OCI-LY7 (cell line): Measurements from ENCODE around the gene UBE2M. TPM values are rescaled to one million over a fixed set of nuclear protein-coding genes. Genes with fewer than 3 reads are reported as not detected.
A peak's percentile ranks its signal among the peaks of the same experiment; 100 is the strongest.

Source experiments
- BruUV-seq: library from RNA; stranded (reverse); fragments of 400-500 nt; replicated peaks from 2 replicates; lab custom pipeline; 2021; lab: Mats Ljungman, UMichigan
- CTCF ChIA-PET: fragments of 300-600 bp; sonication (Branson Sonifier 250); formaldehyde crosslinking; loops from one replicate; lab custom pipeline; 2022; ENCODE audit warnings: antibody characterized with exemption; ENCODE audit not compliant: unreplicated experiment; lab: Charles Lee
- POLR2A ChIA-PET: fragments of 300-600 bp; sonication (Branson Sonifier 250); formaldehyde crosslinking; loops from one replicate; lab custom pipeline; 2022; ENCODE audit warnings: antibody characterized with exemption; lab: Charles Lee
- DNase-seq: peaks from one replicate; pipeline ENCODE4 v3.0.0-alpha.2; 2015; ENCODE audit warnings: low spot score
- H2AFZ ChIP-seq: fragments of 200-600 bp; sonication (generic), shearing (Covaris generic); 2 replicates; pipeline ENCODE4 v1.6.1; 2014; ENCODE audit warnings: mild to moderate bottlenecking, antibody characterized with exemption, low read length, moderate library complexity
- H3K27ac ChIP-seq: fragments of 200-600 bp; sonication (generic); 2 replicates; pipeline ENCODE4 v1.5.1; 2014; ENCODE audit warnings: mixed run types, low read depth, mild to moderate bottlenecking, moderate library complexity, low read length, inconsistent platforms; ENCODE audit not compliant: poor library complexity, severe bottlenecking
- H3K36me3 ChIP-seq: fragments of 200-600 bp; sonication (generic); 2 replicates; pipeline ENCODE4 v1.6.1; 2014; ENCODE audit warnings: mild to moderate bottlenecking, antibody characterized with exemption, low read length, moderate library complexity, mixed read lengths; ENCODE audit not compliant: insufficient read depth
- H3K4me1 ChIP-seq: fragments of 200-600 bp; sonication (generic); 2 replicates; pipeline ENCODE4 v1.5.1; 2014; ENCODE audit warnings: mild to moderate bottlenecking, low read length; ENCODE audit not compliant: insufficient read depth, poor library complexity, severe bottlenecking
- H3K4me2 ChIP-seq: fragments of 200-600 bp; sonication (generic); 2 replicates; pipeline ENCODE4 v1.6.1; 2014; ENCODE audit warnings: mild to moderate bottlenecking, low read length
- H3K4me3 ChIP-seq: fragments of 200-600 bp; sonication (generic); 2 replicates; pipeline ENCODE4 v1.5.1; 2014; ENCODE audit warnings: mild to moderate bottlenecking, low read depth, low read length; ENCODE audit not compliant: poor library complexity, severe bottlenecking
- H3K79me2 ChIP-seq: fragments of 200-600 bp; sonication (generic); 2 replicates; pipeline ENCODE4 v1.6.1; 2016; ENCODE audit warnings: low read depth, mild to moderate bottlenecking, low read length, moderate library complexity, mixed read lengths; ENCODE audit not compliant: insufficient read depth
- H3K9me2 ChIP-seq: fragments of 200-600 bp; sonication (generic); 2 replicates; pipeline ENCODE4 v1.6.1; 2016; ENCODE audit warnings: mild to moderate bottlenecking, low read length, mixed read lengths; ENCODE audit not compliant: insufficient read depth
- H3K9me3 ChIP-seq: fragments of 200-600 bp; sonication (generic); 2 replicates; pipeline ENCODE4 v1.6.1; 2014; ENCODE audit warnings: mild to moderate bottlenecking, mixed run types, low read length, mixed read lengths
- H4K20me1 ChIP-seq: fragments of 200-600 bp; sonication (generic); 2 replicates; pipeline ENCODE4 v1.6.1; 2014; ENCODE audit warnings: mild to moderate bottlenecking, antibody characterized with exemption, low read length, moderate library complexity, mixed read lengths; ENCODE audit not compliant: insufficient read depth
- CTCF ChIP-seq: fragments of 200-600 bp; sonication (generic); conservative IDR thresholded peaks from 2 replicates; pipeline ENCODE4 v1.5.1; 2014; ENCODE audit warnings: mild to moderate bottlenecking, antibody characterized with exemption, low read length, moderate library complexity, mixed read lengths
- EZH2phosphoT487 ChIP-seq: fragments of 200-600 bp; sonication (generic); IDR thresholded peaks from 2 replicates; pipeline ENCODE4 v1.6.1; 2018; ENCODE audit warnings: low read depth, borderline replicate concordance, mild to moderate bottlenecking, mixed run types, antibody characterized with exemption, low read length, moderate library complexity, mixed read lengths
- intact Hi-C: fragments of 100-400 bp; cut with micrococcal nuclease; formaldehyde crosslinking; loops from one replicate; pipeline ENCODE4 v1.10.0; 2022; ENCODE audit not compliant: unreplicated experiment
- total RNA-seq, 2 experiments: library from RNA; depleted of rRNA in 1 of 2; stranded (reverse); fragments of >200 nt in 1 of 2; shearing (Covaris generic) in 1 of 2; gene quantifications; 2 replicates each; pipeline ENCODE4 v1.2.3, GENCODE V29; 2014 to 2022

The UBE2M gene
- total RNA-seq, 2 experiments from 2014 or later: 101 to 117 TPM

- no TSS peak for BruUV-seq
- Histone ChIP-seq H3K9me3 (no peaks in the 10 kb centered on the region), H3K79me2 (peaks cover 3% of the 10 kb centered on the region; the same call in 1 of the 2 replicates), H3K9me2 (no peaks in the 10 kb centered on the region), H4K20me1 (no peaks in the 10 kb centered on the region), H3K36me3 (peaks cover 31% of the 10 kb centered on the region), H3K4me1 (peaks cover 11% of the 10 kb centered on the region), H2AFZ (no peak overlapping the region), H3K4me3 (no peak overlapping the region), H3K4me2 (peak overlapping the region; percentile 30; the same call in 1 of the 2 replicates), H3K27ac (no peak overlapping the region)
- intact Hi-C loops: no loop called here
- ChIA-PET CTCF (interaction anchor here (0.6 kb wide), 1 partner anchor 14 kb away, joined by 3 read pairs; no protein-coding TSS in a partner anchor), POLR2A (interaction anchor here (0.7 to 1.3 kb wide), 2 partner anchors 13 to 29 kb away, joined by 3 read pairs; no protein-coding TSS in a partner anchor)
- DNase-seq: no peak
- TF ChIP-seq EZH2phosphoT487 (no peak), CTCF (no peak)
Observed at GRCh38 chr19:58513213-58513693, 45.2 kb downstream of the UBE2M start.

- Histone ChIP-seq H3K4me2 (no peak within 1 kb of the TSS), H3K36me3 (peaks cover 26% of the 10 kb centered on the region), H4K20me1 (no peaks in the 10 kb centered on the region), H2AFZ (no peak within 1 kb of the TSS), H3K4me3 (no peak within 1 kb of the TSS), H3K9me2 (no peaks in the 10 kb centered on the region), H3K4me1 (peaks cover 7% of the 10 kb centered on the region), H3K27ac (no peak within 1 kb of the TSS), H3K9me3 (no peaks in the 10 kb centered on the region), H3K79me2 (no peaks in the 10 kb centered on the region)
- no peak for DNase-seq
- BruUV-seq: no TSS peak
- no peak for TF ChIP-seq EZH2phosphoT487
- TF ChIP-seq CTCF: no peak
- ChIA-PET CTCF (no interaction called here), POLR2A (no interaction called here)
- intact Hi-C loops: no loop called here
Observed at GRCh38 chr19:58511353-58512208, 46.8 kb downstream of the UBE2M start, which contains the start of gene SLC27A5. Gene SLC27A5 (minus strand): TSS chr19:58511992. CDS start chr19:58511955, 37 bp downstream.
